SU-DHL-6 (cell line): Measurements from ENCODE around the gene CLEC12A.

Source experiments
- H2AFZ ChIP-seq: fragments of 200-600 bp; sonication (generic); 2 replicates; pipeline ENCODE4 v1.6.1; 2014; ENCODE audit warnings: low read depth, mild to moderate bottlenecking, moderate library complexity, mixed read lengths, antibody characterized with exemption, low read length; ENCODE audit not compliant: severe bottlenecking
- H3F3A ChIP-seq: fragments of 200-600 bp; shearing (Covaris generic); 2 replicates; pipeline ENCODE4 v1.6.0; 2016; ENCODE audit warnings: antibody characterized with exemption, mild to moderate bottlenecking; ENCODE audit not compliant: insufficient read depth
- H3K27ac ChIP-seq: fragments of 200-600 bp; sonication (generic); 2 replicates; pipeline ENCODE4 v1.5.1; 2016; ENCODE audit warnings: low read depth, mild to moderate bottlenecking, low read length, moderate library complexity, mixed read lengths
- H3K27me3 ChIP-seq: fragments of 200-600 bp; sonication (generic), shearing (Covaris generic); 2 replicates; pipeline ENCODE4 v1.6.0; 2014; ENCODE audit warnings: mild to moderate bottlenecking, low read length
- H3K36me3 ChIP-seq: fragments of 200-600 bp; sonication (generic); 2 replicates; pipeline ENCODE4 v1.6.1; 2014; ENCODE audit warnings: mild to moderate bottlenecking, low read length, mixed read lengths
- H3K4me2 ChIP-seq: fragments of 300-600, 200-600 bp; shearing (Covaris generic), sonication (generic); 2 replicates; pipeline ENCODE4 v1.6.0; 2014; ENCODE audit warnings: low read length, low read depth, mild to moderate bottlenecking; ENCODE audit not compliant: poor library complexity, severe bottlenecking
- H3K4me3 ChIP-seq: fragments of 200-600 bp; sonication (generic); 2 replicates; pipeline ENCODE4 v1.5.1; 2014; ENCODE audit warnings: antibody characterized with exemption, low read length, mild to moderate bottlenecking, mixed read lengths; ENCODE audit not compliant: insufficient read depth, poor library complexity, severe bottlenecking
- H3K79me2 ChIP-seq: fragments of 200-600 bp; sonication (generic); 2 replicates; pipeline ENCODE4 v1.6.1; 2014; ENCODE audit warnings: mild to moderate bottlenecking, low read length, moderate library complexity; ENCODE audit not compliant: insufficient read depth
- H3K9ac ChIP-seq: fragments of 200-600 bp; sonication (generic); 2 replicates; pipeline ENCODE4 v1.7.0; 2014; ENCODE audit warnings: mild to moderate bottlenecking, low read length
- H3K9me2 ChIP-seq: fragments of 200-600 bp; sonication (generic); replicated peaks from 2 replicates; pipeline ENCODE4 v1.6.1; 2014; ENCODE audit warnings: low read length; ENCODE audit not compliant: insufficient read depth
- H3K9me3 ChIP-seq: fragments of 200-600 bp; sonication (generic); 2 replicates; pipeline ENCODE4 v1.6.1; 2014; ENCODE audit warnings: low read length, mixed read lengths; ENCODE audit not compliant: insufficient read depth
- H4K20me1 ChIP-seq: fragments of 200-600 bp; sonication (generic); 2 replicates; pipeline ENCODE4 v1.6.1; 2014; ENCODE audit warnings: low read depth, mild to moderate bottlenecking, antibody characterized with exemption, low read length, moderate library complexity, mixed read lengths
- EZH2phosphoT487 ChIP-seq: fragments of 200-600 bp; sonication (generic), shearing (Covaris generic); conservative IDR thresholded peaks from 2 replicates; pipeline ENCODE4 v1.6.1; 2018; ENCODE audit warnings: mild to moderate bottlenecking, antibody characterized with exemption, low read length, moderate library complexity, mixed read lengths
- TF ChIP-seq, protein P1 (sequence below): fragments of 200-600 bp; sonication (generic); IDR thresholded peaks from one replicate; pipeline ENCODE4 v1.5.1; 2017; ENCODE audit warnings: antibody characterized with exemption, mild to moderate bottlenecking, low read length, moderate library complexity; ENCODE audit not compliant: insufficient read depth, poor library complexity, severe bottlenecking

CLEC12A gene

GRCh38 chr12:9971181-9971580 lies at the start of gene CLEC12A:
CLEC12A (plus strand) TSS chr12:9971409; CDS start chr12:9971597, 188 bp downstream.
- H3K9me2 ChIP-seq: no peaks in the 10 kb centered on the region
- H3K4me3 ChIP-seq: no peak within 1 kb of the TSS
- H3K4me2 ChIP-seq: no peak within 1 kb of the TSS
- no peaks in the 10 kb centered on the region for H4K20me1 ChIP-seq
- no peaks in the 10 kb centered on the region for H3K79me2 ChIP-seq
- no peak for TF ChIP-seq EZH2phosphoT487
- no peaks in the 10 kb centered on the region for H3K9me3 ChIP-seq
- H3K36me3 ChIP-seq: no peaks in the 10 kb centered on the region
- H3K27ac ChIP-seq: no peak within 1 kb of the TSS
- no peak within 1 kb of the TSS for H2AFZ ChIP-seq
- H3F3A ChIP-seq: no peaks in the 10 kb centered on the region
- H3K9ac ChIP-seq: no peak within 1 kb of the TSS
- H3K27me3 ChIP-seq: no peaks in the 10 kb centered on the region

DNA sequence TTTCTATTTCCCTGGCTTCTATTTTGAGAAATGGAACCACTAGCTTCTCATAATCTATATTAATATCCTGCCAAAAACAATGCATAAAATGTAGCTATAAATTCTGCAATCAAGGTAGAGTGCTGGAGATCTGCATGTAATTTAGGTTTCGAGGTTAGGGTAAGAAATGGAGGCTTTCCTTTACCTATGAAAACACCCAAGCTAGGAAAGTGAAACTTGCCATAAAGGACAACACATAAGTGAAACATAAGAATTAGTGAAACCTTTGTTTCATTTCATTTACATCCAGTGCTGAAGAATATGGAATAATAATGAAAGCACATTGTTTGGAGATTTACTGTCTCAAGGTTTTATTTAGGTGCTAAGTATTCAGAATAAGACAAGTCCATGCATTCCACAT lies 48.8 kb upstream of the CLEC12A start:
- TF ChIP-seq EZH2phosphoT487: no peak
- TF ChIP-seq, protein P1, sequence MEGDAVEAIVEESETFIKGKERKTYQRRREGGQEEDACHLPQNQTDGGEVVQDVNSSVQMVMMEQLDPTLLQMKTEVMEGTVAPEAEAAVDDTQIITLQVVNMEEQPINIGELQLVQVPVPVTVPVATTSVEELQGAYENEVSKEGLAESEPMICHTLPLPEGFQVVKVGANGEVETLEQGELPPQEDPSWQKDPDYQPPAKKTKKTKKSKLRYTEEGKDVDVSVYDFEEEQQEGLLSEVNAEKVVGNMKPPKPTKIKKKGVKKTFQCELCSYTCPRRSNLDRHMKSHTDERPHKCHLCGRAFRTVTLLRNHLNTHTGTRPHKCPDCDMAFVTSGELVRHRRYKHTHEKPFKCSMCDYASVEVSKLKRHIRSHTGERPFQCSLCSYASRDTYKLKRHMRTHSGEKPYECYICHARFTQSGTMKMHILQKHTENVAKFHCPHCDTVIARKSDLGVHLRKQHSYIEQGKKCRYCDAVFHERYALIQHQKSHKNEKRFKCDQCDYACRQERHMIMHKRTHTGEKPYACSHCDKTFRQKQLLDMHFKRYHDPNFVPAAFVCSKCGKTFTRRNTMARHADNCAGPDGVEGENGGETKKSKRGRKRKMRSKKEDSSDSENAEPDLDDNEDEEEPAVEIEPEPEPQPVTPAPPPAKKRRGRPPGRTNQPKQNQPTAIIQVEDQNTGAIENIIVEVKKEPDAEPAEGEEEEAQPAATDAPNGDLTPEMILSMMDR: no peak
- H2AFZ ChIP-seq: no peak overlapping the region

DNA sequence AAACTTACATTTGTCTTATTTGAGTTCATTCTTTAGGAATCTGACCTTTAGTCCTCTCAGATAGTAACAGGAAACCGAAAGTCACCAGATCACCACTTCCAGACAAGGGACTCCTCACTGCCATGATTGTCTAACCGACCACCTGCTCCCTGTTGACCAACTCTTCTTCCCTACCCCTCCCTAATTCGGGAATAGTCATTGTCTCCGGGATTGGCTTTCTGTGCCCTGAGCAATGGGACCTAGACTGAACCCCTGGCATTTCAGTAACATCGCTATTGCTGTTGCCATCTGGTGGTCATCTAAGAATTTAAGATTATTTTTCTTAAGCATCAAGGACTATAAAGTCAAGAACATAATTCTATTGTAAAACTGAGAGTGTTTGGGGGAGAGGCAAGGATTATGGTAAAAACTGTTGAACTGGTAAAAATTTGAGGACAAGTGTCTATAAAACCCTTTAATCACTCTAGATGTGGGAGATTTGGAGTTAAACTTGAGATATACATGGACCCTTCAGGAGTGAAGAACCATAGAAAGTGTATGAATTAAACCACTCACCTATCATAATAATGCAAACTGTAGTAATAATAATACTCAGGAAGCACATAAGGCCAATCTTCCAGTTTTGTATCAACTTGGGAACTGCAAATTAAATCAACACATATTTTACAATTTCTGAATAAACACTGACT lies 45.4 kb upstream of the CLEC12A start:
- no peak overlapping the region for H3K9ac ChIP-seq
- H4K20me1 ChIP-seq: no peaks in the 10 kb centered on the region
- no peak for TF ChIP-seq EZH2phosphoT487
- TF ChIP-seq, protein P1: no peak
- H3K4me2 ChIP-seq: no peak overlapping the region
- H3K9me3 ChIP-seq: no peaks in the 10 kb centered on the region
- H3K4me3 ChIP-seq: no peak overlapping the region
- H3K9me2 ChIP-seq: no peaks in the 10 kb centered on the region
- no peak overlapping the region for H3K27ac ChIP-seq
- H3K27me3 ChIP-seq: no peaks in the 10 kb centered on the region
- no peaks in the 10 kb centered on the region for H3K36me3 ChIP-seq
- no peaks in the 10 kb centered on the region for H3F3A ChIP-seq
- H2AFZ ChIP-seq: no peak overlapping the region
- H3K79me2 ChIP-seq: no peaks in the 10 kb centered on the region

More for the DNA sequence above, 48.8 kb upstream of the CLEC12A start:
- H4K20me1 ChIP-seq: no peaks in the 10 kb centered on the region
- H3K9me3 ChIP-seq: no peaks in the 10 kb centered on the region
- no peak overlapping the region for H3K4me2 ChIP-seq
- no peak overlapping the region for H3K9ac ChIP-seq
- no peaks in the 10 kb centered on the region for H3F3A ChIP-seq
- H3K9me2 ChIP-seq: no peaks in the 10 kb centered on the region
- H3K36me3 ChIP-seq: no peaks in the 10 kb centered on the region
- H3K79me2 ChIP-seq: no peaks in the 10 kb centered on the region
- no peak overlapping the region for H3K4me3 ChIP-seq
- no peak overlapping the region for H3K27ac ChIP-seq
- H3K27me3 ChIP-seq: no peaks in the 10 kb centered on the region

- Histone ChIP-seq H2AFZ (no peak overlapping the region), H3K9ac (no peak overlapping the region), H3K4me3 (no peak overlapping the region), H4K20me1 (no peaks in the 10 kb centered on the region), H3K27me3 (no peaks in the 10 kb centered on the region), H3K9me3 (no peaks in the 10 kb centered on the region), H3K79me2 (no peaks in the 10 kb centered on the region), H3K9me2 (no peaks in the 10 kb centered on the region), H3K36me3 (no peaks in the 10 kb centered on the region), H3K27ac (no peak overlapping the region), H3K4me2 (no peak overlapping the region), H3F3A (no peaks in the 10 kb centered on the region)
- TF ChIP-seq, protein P1: no peak
- no peak for TF ChIP-seq EZH2phosphoT487
These were observed 44.3 kb upstream of the CLEC12A start for GRCh38 chr12:9926876-9927275.
